ENCODE measurements around the gene EEA1. TPM values are rescaled to one million over a fixed set of nuclear protein-coding genes. Genes with fewer than 3 reads are reported as not detected.

Gene EEA1
- total and polyA plus RNA-seq, 2 of the 8 experiments (the other 6 are each of a cell fraction or from before 2014, with no cell fraction given): 1.0 to 18.8 TPM

- TF ChIP-seq SAP30 (IDR thresholded peaks at IDR 0.05; ENCODE audit: insufficient read depth, insufficient replicate concordance, low read length): no peak
- no peak for TF ChIP-seq ASH2L (IDR thresholded peaks at IDR 0.05; ENCODE audit: low read length)
- no peak for TF ChIP-seq POLR2A (IDR thresholded peaks at IDR 0.05; ENCODE audit: control extremely low read depth in 1 of 2, low read depth in 2 of 2, low read length in 2 of 2)
- TF ChIP-seq CHD7 (IDR thresholded peaks at IDR 0.05; ENCODE audit: insufficient replicate concordance, low read length): no peak
- no peak for TF ChIP-seq TAF1 (IDR thresholded peaks at IDR 0.05; ENCODE audit: low read depth, low read length)
- no peak for TF ChIP-seq CTCF (IDR thresholded peaks at IDR 0.05; ENCODE audit: control extremely low read depth in 1 of 3, insufficient read depth in 1 of 3, low read depth in 1 of 3, low read length in 3 of 3)
- no peak for TF ChIP-seq RFX5 (IDR thresholded peaks at IDR 0.05; ENCODE audit: borderline replicate concordance, low read depth, low read length)
These were observed 114.5 kb downstream of the EEA1 start (continued) for GRCh38 chr12:92814584-92814983.

All from H1 (cell line).